DMS153 treated with DMSO at 0.1 percent for 48 hours (cell line): ENCODE data around the gene ISY1.
"Not testable (repeated sequence)": the region's sequence is repeated elsewhere in the genome, so short reads cannot be mapped to it uniquely, and the experiment has no call there.

ENCODE experiments used
- DNase-seq: peaks from one replicate; lab custom pipeline; 2025; ENCODE audit not compliant: unreplicated experiment; lab: John Stamatoyannopoulos, UW

ISY1 gene

DNA sequence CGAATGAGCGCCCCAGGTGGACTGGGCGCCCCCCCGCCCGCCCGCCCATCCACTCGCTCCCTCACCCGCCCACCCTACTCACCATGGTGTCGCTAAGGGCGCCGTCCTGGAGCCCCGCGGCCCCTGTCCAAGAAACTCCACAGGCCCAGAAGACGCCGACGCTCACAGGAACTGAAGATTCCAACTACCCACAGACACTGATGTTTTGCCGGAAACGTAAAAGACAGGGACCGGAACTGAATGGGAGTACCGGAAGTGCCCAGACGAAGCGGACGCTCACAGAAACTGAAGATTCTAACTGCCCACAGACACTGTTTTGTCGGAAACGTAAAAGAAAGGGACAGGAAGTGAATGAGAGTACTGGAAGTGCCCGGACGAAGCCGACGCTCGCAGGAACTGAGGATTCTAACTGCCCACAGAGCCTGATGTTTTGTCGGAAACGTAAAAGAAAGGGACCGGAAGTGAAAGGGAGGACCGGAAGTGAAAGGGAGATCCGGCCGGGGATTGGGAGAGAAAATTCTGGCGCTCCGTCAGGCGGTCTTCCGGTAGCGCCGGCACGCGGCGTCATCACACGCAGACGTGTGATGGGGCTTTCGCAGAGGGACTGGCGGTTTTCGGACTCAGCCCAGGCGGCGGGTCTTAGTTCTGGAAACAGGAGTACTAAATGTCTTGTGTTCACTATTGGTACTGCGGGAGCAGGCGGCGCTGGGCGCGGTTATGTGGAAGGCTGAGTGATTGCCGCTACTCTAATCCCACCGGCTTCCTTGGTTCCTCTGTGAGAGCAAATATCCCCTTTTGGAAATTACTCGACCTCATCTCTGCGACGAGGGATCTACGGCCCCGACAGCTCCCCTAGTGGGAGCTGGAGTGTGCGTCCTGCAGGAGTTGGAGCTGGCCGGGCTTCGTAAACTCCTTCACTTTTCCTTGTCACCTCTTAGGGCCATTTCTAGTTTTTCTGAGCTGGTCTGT, at the start of gene ISY1:
ISY1 (minus strand) TSS at position 173 of the 969 bp plus-strand sequence; CDS start at position 85, 88 bp downstream.
- peak; percentile 94 for DNase-seq

- DNase-seq = no peak
Measured at GRCh38 chr3:129207479-129207878, 46.6 kb upstream of the ISY1 start.

DNA sequence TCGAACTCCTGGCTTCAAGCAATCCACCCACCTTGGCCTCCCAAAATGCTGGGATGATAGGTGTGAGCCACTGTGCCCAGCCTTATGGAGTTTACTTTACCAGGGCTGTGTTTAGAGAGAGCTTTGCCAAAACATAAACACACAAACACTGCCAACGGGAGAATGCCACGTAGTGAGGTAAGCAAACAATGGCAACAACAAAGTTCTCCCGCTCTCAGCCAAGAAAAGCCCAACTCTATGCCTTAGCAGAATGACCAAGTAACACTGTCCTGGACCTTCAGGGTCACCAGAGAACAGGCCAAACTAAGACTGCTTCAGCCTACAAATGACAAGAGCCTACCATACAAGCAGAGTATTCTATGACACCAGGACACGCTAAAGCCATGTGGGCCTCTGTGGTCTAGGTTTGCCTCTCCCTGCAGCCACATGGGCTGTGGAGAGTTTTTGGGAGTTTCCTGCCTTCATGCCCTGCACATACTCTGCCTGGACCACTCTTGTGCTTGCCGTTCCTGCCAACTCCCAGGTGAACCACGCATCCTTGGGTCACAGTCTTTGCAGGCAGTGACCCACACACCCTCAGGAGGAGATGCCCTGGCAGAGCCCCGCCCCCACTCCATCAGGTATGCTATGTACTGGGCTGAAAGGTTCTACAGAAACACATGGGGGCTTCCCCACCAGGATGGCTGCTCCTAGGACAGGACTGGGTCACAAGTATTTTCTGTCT, 44.4 kb upstream of the ISY1 start:
- no peak for DNase-seq

- DNase-seq = no peak
Measured at GRCh38 chr3:129204473-129204872, 43.6 kb upstream of the ISY1 start.

DNA sequence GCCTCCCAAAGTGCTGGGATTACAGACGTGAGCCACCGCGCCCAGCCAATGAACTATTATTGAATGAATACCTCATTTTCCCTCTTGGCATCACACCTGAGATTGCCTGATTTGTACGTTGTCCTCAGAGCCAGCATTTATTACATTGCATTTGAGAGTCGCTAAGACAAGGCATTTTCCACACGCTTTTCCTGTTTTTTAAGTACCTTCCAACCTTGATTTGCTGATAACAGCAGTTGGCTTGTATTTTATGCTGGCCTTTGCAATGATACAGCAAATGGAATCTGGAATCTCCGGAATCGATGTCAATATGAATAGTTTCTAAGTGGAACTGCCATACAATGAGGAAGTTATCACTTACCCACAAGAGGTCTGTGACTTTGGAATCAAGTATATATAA, 38.5 kb upstream of the ISY1 start:
- no peak for DNase-seq

DNA sequence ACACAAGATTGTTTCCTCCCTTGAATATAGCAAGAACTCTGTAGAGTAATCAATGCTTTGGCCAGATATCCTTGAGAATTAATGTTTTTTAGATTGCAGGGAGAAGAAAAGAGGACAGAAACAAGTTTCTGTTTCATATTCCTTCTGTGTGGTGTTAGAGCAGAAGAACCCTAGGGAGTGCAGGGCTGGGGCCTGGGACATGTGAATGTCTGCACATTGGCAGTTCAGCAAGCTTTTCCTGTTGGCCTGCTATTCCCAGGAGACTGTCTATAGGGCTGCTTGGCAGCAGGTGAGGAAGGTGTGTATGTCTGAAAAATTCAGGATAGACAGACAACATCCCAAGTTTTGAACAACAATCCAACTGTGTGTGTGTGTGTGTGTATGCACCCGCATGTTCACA, 36.5 kb upstream of the ISY1 start:
- no peak for DNase-seq

DNA sequence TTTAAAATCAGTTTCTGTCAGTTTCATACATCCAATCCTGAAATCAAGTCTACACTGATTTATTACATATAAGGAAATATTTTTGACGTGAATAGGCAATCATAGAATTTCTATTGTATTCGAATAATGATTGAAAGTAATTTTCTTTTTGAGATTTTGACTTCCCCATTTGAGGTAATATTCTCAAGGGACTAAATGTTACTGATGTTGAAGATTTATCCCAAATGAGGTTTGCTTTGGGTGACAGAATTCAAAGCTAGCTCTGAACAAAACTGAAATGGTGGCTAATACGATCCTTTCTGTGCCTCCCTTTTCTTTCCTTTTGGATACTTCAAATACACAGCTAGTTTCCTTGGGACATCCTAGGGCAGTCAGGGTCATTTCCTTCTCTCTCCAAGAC, 35.7 kb upstream of the ISY1 start:
- DNase-seq = no peak

GRCh38 chr3:129195731-129196256, 34.9 kb upstream of the ISY1 start:
- no peak for DNase-seq

DNA sequence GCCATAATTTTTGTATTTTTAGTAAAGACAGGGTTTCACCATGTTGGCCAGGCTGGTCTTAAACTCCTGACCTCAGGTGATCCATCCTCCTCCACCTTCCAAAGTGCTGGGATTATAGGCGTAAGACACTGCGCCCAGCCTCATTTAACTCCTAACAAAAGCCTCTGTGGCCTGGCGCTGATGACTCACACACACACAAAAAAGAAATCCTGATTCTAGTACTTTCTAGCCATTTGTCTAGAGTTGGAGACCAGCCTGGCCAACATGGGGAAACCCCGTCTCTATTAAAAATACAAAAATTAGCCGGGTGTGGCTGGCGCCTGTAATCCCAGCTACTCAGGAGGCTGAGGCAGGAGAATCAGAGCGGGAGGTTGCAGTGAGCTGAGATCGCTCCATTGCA, 28.9 kb upstream of the ISY1 start:
- not testable (repeated sequence) for DNase-seq

DNA sequence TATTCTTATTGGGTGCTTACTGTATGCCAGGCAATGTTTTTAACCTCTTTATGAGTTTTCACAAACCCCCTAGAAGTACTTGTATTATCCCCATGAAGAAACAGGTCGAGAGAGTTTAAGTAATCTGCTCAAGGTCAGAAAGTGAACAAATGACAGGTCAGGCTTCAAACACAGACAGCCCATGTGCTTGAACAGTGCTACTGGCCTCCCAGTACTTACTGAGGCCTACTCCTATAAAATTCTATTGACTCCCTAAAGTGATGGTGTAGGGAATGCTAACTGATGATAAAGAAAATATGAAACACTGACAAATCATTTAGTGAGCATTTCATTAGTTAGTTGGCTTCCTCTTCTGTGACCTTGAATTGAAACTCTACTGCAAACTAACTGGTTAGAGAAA, 27.0 kb upstream of the ISY1 start:
- no peak for DNase-seq

GRCh38 chr3:129185783-129186182, 24.9 kb upstream of the ISY1 start:
- no peak for DNase-seq

GRCh38 chr3:129184784-129185542, 24.1 kb upstream of the ISY1 start:
- DNase-seq = not testable (repeated sequence)

GRCh38 chr3:129184396-129184657, 23.5 kb upstream of the ISY1 start:
- no peak for DNase-seq

DNA sequence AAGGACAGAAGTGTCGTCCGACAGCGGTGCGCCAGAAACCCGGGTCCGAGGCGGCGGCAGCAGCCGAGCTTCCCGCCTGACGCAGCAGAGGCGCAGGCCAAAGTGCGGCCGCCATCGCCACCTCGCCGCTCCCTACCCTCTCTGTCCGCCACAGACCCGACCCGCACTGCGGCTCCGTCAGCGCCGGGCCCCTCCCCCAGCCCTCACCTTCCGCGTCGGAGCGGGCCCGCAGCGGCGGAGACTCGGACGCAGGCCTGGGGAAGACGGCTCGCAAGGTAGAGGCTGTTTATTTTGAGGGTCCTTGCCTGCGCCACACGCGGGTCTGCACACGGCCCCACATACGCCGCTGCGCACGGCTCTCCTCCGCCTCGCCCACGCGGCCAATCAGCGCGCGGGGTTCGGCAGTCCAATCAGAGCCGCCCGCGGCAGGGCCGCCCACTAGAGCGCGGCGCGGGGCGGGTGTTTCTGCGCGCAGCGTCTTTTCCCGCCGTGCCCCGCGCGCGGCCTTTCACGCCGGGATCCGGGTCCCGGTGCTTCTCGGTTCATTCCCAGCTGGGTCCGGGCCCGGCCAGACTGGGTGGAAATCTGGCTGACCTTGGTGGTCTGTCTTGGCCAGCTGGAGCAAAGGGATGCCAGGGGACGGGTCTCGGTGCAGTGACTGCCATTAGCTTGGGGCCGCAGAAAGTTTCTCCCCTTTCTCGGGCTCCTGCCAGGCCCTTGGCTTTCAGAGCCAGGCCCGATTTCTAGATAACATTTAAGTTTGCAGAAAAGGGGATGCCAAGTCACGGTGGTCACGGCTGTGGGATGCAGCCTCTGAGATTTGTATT, 22.9 kb upstream of the ISY1 start, which contains the start of gene CNBP:
CNBP (minus strand) TSS at position 328 of the 827 bp plus-strand sequence. CDS start 12,139 bp downstream, outside the sequence.
- peak; percentile 88 for DNase-seq

DNA sequence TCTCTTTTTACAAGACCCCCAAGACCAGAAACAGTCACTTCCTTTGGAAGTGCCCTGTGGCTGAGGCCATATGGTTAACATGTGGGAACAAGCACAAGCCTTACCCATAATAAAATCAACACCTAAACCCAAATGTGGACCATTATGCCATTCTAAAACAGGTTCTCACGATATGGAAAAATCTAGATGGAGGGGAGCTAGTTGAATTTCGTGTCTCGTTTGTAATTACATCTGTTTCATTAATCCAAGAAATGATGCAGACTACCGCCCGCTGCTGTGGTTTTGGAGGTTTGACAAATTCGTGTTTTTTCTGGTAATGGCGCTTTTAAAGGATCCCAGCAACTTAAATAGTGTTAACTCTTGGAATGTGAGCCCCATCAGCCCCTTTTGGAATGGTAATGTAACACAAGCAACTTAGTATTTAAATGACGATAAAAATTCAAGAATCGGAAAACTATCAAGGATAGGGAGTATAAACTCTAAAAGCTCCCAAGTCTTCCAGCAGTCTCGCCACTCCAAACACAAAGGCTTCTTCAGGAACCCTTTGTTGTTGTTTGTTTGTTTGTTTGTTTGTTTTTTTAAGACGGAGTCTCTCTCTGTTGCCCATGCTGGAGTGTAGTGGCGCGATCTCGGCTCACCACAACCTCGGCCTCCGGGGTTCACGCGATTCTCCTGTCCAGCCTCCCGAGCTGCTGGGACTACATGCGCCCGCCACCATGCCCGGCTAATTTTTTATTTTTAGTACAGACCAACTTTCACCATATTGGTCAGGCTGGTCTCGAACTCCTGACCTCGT, 21.7 kb upstream of the ISY1 start:
- no peak for DNase-seq

- no peak for DNase-seq
Measured at GRCh38 chr3:129181819-129182218, 21.0 kb upstream of the ISY1 start.

GRCh38 chr3:129180461-129180860, 19.6 kb upstream of the ISY1 start:
- DNase-seq = no peak

DNA sequence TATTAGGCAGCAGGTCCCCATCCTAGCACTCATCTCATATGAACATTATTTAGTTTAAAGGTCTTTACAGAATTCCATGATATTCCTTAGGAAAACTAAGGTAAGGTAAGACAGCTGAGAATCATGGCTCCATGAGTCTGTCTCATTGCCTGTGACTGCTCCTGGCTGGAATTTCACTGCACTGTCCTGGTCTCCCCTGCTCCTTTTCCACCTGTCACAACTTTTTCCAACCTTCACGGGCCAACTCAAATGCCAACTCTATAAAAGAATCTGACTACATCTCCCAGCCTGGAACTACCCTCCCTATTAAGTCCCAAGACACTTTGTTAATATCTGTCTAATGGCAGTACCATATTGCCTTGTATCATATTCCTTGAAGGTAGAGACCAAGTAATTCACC, 15.2 kb upstream of the ISY1 start:
- DNase-seq = no peak

GRCh38 chr3:129173725-129174124, 12.9 kb upstream of the ISY1 start:
- DNase-seq = no peak

- no peak for DNase-seq
Measured at GRCh38 chr3:129173206-129173605, 12.3 kb upstream of the ISY1 start.
